Aortic smooth muscle cell (primary cell): ENCODE data around the gene PPP1R9B. TPM values are rescaled to one million over a fixed set of nuclear protein-coding genes. Genes with fewer than 3 reads are reported as not detected.

Source experiments
- total RNA-seq: library from RNA; depleted of rRNA; stranded (reverse); fragments of >200 nt; gene quantifications from 2 replicates; pipeline ENCODE4 v1.2.3, GENCODE V29; 2014

The PPP1R9B gene, protein sequence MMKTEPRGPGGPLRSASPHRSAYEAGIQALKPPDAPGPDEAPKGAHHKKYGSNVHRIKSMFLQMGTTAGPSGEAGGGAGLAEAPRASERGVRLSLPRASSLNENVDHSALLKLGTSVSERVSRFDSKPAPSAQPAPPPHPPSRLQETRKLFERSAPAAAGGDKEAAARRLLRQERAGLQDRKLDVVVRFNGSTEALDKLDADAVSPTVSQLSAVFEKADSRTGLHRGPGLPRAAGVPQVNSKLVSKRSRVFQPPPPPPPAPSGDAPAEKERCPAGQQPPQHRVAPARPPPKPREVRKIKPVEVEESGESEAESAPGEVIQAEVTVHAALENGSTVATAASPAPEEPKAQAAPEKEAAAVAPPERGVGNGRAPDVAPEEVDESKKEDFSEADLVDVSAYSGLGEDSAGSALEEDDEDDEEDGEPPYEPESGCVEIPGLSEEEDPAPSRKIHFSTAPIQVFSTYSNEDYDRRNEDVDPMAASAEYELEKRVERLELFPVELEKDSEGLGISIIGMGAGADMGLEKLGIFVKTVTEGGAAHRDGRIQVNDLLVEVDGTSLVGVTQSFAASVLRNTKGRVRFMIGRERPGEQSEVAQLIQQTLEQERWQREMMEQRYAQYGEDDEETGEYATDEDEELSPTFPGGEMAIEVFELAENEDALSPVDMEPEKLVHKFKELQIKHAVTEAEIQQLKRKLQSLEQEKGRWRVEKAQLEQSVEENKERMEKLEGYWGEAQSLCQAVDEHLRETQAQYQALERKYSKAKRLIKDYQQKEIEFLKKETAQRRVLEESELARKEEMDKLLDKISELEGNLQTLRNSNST
- 52.9 and 55.1 TPM in 2 replicates for total RNA-seq

DNA sequence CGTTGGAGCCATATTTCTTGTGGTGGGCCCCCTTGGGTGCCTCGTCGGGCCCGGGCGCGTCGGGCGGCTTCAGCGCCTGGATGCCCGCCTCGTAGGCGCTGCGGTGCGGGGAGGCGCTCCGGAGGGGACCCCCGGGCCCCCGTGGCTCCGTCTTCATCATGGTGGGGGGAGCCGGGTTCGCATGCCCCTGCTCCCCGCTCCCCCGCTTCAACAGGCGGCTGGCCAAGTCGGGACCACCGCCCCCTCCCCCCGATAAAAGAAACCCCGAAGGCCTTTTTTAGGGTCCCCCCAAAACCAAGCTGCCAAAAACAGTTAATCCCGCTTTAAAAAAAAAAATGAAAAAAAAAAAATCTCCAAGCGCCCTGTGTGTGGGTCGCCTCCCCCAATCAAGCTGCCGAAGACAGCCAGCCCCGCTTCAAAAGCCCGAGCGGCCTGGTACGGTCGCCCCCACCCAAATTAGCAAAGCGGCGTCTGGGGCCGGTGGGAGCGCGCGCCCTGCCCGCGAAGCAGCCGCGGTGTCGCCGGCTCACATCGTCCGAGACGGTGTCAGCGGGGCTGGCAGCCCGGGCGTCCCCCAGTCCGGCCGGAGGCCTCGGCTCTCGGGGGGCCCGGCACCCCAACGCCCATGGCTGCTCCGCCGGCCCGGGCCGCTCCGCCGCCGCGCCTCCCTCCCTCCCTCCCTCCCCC lies at the start of gene PPP1R9B:
Gene PPP1R9B, minus strand, starts transcription at position 324 of the 687 bp plus-strand sequence. Its CDS starts 164 bp downstream, at position 160.

DNA sequence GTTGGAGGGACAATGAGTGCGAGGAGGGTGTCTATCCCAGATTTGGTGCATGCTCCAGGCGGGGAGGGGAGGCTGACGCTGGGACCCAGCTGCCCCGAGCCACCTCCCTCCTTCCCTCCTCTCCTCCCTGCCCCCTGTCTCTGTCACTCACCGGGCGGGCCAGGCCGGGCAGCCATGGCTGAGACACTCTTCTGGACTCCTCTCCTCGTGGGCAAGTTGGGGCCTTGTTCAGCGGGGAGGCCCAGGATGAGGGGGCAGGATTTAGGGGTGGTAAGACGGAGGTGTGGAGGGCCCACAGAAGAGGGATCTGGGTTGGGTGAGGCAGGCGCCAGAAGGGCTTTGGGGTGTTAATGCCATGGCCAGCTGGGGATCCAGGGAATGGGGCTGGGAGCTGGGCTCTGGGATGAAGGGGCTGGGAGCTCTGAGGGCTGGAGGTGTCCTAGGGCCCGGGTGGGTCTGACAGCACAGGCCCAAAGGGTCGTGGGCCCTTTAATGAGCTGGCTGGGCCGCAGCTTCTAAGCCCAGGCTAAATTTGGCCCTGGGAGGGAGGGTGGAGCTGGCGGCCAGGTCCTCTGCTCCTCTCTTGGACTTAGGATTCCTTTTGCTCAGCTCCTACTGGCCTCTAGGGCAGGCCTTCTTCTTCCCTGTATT lies 15.5 kb upstream of the PPP1R9B start, which contains the start of gene SGCA:
Gene SGCA, plus strand, starts transcription at position 139 of the 651 bp plus-strand sequence. Its CDS starts 36 bp downstream, at position 175.

DNA sequence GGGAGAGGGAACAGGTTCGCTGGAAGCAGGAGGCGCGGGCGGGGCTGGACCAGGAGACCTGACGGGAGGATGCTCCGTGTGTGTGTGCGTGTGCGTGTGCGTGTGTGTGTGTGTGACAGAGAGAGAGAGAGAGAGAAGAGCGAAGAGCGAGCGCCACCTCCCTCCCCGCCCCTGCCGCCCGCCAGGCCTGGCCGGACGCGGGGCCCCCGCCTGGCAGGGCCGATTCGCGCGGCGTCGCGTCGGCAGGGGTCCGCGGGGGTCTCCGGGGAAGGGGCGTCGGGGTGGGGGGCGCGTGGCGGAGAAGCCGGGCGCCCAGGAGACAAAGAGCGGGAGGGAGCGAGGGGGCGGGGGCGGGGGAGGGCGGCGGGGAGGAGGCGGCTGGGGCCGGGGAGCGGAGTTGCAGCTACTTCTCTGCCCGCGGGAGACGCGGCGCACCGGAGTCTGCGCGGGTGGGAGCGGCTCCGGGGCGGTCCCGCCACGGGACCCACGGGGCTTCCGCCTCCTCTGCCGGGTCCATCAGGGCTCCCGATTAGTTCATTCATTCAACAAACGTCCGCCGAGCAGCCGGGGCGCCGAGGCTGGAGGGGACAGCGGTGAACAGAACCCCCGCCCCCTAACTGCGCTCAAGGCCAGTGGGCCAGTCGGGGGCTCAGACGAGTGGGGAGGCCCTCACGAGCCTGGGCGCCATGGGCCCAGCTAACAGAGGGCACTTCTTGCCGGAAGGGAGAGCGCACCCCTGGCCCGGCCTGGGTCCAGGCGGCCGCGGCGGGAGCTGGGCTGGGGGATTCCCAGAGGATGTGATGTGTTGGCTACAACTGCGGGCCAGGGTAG lies 20.5 kb downstream of the PPP1R9B start, which contains the start of gene SAMD14:
Gene SAMD14, minus strand, starts transcription at position 433 of the 831 bp plus-strand sequence. CDS start 5,201 bp downstream, outside the sequence.

DNA sequence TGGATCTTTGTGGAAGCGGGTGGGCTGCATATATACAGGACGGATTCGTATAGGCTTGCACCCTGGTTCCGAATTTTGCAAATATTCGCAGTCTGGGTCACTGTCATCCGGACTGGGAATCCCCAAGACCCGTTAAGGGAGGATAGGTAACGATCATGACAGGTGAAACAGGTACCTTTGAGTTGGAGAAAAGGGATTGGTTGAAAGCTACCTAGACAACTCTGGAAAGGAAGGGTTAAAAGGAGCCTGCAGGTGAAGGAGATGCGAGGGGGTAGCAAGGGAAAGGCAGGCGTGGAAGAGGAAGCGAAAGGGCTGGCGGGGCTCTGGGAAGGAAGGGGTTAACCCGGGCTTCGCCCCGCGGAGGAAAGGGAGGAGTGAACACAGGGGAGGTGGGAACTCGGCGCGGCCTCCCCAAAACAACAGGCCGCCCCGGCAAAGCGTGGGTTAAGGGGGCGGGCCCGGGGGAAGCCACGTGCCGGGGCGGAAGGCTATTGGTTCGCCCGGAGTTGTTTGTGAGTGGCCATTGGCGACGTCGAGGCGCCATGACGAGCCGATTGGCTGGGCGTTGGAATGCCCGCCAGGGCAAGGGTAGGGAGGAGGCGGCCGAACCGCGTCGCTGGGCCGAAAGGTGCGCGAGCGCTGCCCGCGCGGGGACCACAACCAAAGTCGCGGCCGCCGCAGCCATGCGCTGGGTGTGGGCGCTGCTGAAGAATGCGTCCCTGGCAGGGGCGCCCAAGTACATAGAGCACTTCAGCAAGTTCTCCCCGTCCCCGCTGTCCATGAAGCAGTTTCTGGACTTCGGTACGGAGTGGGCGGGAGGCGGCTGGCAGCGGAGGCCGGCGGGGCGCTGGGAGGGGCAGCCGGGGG lies 55.5 kb downstream of the PPP1R9B start, which contains the start of gene PDK2:
Gene PDK2, plus strand, starts transcription at position 599 of the 867 bp plus-strand sequence. Its CDS starts 85 bp downstream, at position 684.

Other genes starting within 250 kb of the PPP1R9B start
- not detected in 2 replicates for gene DLX4, start 181.5 kb downstream of the PPP1R9B start, total RNA-seq
- gene DLX3, start 155.5 kb downstream of the PPP1R9B start, total RNA-seq, result 0.26 and 0.56 TPM in 2 replicates
- gene ITGA3, start 94.6 kb downstream of the PPP1R9B start, total RNA-seq, result 370 and 392 TPM in 2 replicates
- 24.6 and 25.9 TPM in 2 replicates for gene PDK2, start 55.3 kb downstream of the PPP1R9B start, total RNA-seq
- gene SAMD14, start 20.5 kb downstream of the PPP1R9B start, total RNA-seq, result 0.53 and 1.3 TPM in 2 replicates
- gene SGCA, start 15.3 kb upstream of the PPP1R9B start, total RNA-seq, result 11.2 and 14.0 TPM in 2 replicates
- 275 and 507 TPM in 2 replicates for gene COL1A1, start 51.0 kb upstream of the PPP1R9B start, total RNA-seq
- gene TMEM92, start 123.8 kb upstream of the PPP1R9B start, total RNA-seq, result not detected in 2 replicates
- gene XYLT2, start 195.4 kb upstream of the PPP1R9B start, total RNA-seq, result 48.9 and 61.4 TPM in 2 replicates
- gene MRPL27, start 222.5 kb upstream of the PPP1R9B start, total RNA-seq, result 58.3 and 65.5 TPM in 2 replicates
- gene EME1, start 222.6 kb upstream of the PPP1R9B start, total RNA-seq, result 5.0 and 9.2 TPM in 2 replicates
- gene LRRC59, start 246.8 kb upstream of the PPP1R9B start, total RNA-seq, result 133 and 169 TPM in 2 replicates